ENCODE measurements around the gene FBXO31.

GRCh38 chr16:87369796-87370719 is 13.5 kb downstream of the FBXO31 start:
- TF ChIP-seq EZH2phosphoT487 (IDR thresholded peaks at IDR 0.05; ENCODE audit: insufficient read depth, low read depth), result no peak
- no peak for TF ChIP-seq EZH2 (IDR thresholded peaks at IDR 0.05; ENCODE audit: insufficient read depth, poor library complexity, severe bottlenecking)
